HG02610 (cell line): ENCODE results near the gene SWT1.
A peak's percentile ranks its signal among the peaks of the same experiment; 100 is the strongest.

Source experiments
- ATAC-seq: cut with Tn5 transposase; IDR thresholded peaks from one replicate; pipeline ENCODE4 v1.9.1; 2021; ENCODE audit warnings: mild to moderate bottlenecking, moderate library complexity; ENCODE audit not compliant: unreplicated experiment

Gene SWT1, protein sequence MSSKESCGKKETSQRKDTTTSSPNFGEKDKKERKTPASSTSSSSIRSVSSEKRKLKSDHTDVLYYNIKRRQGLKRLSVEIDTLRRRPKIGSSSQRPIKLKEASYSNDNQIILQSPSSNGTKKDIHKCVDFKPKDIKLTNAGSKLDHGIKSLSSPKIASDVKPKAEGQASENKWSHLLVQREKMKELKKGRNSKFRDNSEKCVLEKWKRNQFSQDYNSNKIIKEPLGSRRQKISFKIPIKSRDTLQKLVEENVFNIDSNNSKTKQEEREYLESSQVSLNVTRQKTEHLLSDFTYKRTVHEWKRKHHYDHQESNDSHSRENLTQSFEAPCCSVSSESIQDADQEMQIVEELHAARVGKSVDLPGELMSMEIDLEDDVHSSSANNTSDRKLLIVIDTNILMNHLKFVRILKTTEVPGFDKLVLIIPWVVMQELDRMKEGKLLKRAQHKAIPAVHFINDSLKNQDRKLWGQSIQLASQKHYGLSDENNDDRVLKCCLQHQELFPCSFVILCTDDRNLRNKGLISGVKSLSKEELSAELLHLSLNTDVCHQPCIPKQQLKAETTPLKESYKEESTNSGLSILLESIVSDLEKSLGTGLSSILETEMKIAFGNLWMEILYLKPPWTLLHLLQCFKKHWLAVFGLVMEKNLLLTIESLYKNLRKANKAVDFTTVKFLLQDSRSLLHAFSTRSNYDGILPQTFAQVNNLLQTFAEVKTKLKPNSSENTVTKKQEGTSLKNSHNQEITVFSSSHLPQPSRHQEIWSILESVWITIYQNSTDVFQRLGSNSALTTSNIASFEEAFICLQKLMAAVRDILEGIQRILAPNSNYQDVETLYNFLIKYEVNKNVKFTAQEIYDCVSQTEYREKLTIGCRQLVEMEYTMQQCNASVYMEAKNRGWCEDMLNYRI

DNA sequence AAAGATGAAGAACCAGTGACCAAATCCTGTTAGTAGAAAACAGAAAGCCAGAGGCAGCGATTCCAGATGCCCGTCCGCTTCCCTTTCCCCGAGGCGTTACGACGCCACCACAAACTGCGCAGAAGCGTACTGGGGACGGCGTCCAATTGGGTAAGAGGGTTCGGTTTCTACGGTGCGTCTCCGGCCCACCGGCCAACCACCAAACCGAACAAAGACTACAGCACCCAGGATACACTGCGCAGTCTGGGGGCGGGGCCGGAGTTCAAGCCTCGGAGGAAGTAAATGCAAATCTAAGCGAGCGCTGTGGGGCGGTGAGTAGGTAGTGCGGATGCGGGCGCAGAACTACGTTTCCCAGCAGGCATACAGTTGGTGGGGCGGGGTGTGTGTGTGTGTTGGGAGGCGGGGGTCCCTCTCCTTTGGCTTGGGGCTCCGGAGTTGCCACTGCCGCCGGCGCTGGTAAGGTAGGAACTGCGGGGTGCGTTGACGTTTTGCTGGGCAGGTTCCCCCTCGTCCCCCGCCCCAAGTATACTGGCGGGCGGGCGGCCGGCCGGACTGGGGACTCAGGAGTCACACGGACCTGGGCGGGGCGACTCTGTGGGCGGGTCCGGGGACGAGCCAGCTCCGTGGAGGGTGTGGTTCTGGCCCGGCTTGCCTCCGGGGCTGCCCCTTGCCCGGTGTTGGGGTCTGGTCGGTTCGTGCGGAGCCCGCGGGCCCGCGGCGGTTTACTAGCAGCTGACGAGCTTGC, at the start of gene SWT1, which contains the start of gene TRMT1L:
Gene SWT1, plus strand, starts transcription at position 314 of the 745 bp plus-strand sequence. CDS start 3,675 bp downstream, outside the sequence.
Gene TRMT1L, minus strand, starts transcription at position 100 of the 745 bp plus-strand sequence. CDS start 241 bp downstream, outside the sequence.
- peak; percentile 92 for ATAC-seq

DNA sequence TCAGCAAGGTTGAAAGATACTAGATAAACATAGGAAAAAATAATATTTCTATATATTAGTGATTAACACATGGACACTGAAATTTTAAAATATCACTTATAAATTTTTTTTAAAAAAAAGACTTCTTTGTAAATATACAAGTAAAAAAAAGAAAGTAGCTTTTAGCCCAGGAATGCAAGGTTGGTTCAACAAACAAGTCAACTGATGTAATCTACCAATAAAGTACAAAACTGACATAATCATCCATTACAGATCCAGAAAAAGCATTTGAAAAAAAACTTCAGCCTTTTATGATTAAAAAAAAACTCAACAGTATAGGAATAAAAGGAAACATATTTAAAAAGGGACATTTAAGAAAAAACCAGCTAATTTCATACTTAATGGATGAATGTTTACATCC, 48.6 kb upstream of the SWT1 start:
- no peak for ATAC-seq

DNA sequence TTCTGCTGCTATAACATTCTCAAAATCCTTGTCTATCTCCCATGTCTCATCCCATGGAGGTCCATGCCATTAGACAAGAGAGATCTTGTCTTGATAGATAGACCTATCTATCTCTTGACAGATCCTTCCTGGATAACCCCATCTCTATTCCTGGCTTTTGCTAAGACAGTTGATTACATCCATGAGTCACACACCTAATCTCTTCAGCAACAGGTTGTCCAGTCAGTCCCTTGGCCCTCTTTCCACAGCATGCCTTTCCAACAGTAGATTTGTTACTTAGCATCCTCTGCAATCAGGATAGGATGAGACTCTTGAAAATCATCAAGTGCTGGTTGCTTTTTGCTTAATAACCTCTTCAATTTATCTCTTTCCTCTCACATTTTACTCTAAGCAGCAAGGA, 46.8 kb upstream of the SWT1 start:
- ATAC-seq: no peak

DNA sequence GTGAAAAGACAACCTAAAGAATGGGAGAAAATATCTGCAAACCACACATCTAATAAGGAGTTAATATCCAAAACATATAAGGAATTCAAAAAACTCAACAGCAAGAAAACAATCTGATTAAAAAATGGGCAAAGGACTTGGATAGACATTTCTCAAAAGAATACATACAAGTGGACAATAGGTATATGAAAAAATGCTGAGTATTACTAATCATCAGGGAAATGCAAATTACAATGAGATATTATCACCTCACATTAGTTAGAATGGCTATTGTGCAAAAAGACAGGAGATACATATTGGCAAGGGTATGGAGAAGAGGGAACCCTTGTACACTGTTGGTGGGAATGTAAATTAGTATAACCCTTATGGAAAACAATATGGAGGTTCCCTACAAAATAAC, 45.1 kb upstream of the SWT1 start:
- no peak for ATAC-seq

DNA sequence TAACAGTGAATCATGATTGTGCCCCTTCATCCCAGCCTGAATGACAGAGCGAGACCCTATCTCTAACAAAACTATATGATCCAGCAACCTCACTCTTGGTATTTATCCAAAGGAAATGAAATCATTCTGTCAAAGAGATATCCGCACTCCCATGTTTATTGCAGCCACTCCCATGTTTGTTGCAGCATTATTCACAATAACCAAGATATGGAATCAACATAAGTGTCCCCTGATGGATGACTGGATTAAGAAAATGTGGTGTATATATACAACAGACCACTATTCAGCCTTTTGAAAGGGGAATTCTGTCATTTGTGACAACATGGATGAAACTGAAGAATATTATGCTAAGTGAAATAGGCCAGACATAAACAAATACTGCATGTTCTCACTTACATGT, 44.6 kb upstream of the SWT1 start:
- ATAC-seq: no peak

DNA sequence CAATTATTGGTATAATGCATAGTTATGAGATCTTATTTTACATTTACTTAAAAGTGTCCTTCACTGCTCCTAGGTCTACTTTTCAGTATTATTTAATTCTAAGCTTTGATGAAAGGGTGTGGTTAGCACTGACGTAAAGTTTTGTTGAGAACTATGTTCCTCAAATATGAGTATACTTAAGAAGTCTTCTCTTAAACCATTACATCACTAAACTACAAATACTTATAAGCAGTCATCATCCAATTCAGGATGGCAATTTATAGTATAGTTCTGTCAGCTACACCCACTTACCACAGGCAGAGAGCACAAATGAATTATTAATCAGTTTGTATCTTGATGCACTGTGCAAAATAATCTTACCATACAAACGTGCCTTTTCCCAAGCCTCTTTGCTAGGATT, 27.3 kb upstream of the SWT1 start:
- ATAC-seq: no peak

DNA sequence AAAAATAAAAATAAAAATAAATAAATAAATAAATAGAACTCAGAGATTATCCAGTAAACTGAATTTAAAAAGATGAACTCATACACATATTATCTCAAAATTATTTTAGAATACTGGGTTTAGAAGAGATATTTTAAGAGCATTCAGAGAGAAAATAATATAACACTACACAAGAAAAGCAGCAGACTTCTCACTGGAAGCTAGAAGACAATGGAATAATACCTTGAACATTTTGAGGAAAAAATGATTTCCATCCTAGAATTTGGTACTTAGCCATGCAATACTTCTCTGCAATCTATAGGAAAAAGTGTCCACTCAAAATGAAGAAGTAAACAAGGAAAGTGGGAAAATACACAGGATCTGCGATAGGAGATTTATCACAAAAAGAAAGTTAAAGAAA, 24.4 kb upstream of the SWT1 start:
- ATAC-seq: no peak

DNA sequence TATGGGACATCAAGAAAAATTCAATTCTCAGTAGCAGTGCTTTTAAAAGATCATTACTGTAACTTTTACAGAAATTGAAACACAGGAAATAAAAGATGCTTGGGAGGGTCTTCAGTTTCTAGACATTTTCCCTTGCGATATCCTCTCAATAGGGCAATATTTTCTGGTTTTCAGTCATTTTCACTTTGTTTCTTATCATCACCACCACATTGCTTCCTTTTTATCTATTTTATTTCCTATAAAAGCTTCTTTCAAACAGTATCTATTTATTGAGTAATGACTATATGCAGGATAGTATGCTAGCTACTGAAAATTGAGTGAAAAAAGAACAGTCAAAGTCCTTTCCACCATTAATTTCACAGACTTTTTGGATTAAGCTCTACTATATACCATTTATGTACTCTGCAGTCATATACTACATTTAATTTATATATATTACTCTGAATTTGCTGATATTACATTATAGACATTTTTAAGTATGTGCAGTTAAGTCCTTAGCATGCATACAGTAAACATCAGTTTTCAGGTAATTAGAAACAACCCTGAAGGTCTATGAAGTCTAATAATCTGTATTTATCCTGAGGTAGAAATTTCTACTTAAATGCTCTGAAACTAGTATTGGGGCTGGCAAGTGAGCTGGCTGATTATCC, 18.9 kb upstream of the SWT1 start:
- no peak for ATAC-seq

DNA sequence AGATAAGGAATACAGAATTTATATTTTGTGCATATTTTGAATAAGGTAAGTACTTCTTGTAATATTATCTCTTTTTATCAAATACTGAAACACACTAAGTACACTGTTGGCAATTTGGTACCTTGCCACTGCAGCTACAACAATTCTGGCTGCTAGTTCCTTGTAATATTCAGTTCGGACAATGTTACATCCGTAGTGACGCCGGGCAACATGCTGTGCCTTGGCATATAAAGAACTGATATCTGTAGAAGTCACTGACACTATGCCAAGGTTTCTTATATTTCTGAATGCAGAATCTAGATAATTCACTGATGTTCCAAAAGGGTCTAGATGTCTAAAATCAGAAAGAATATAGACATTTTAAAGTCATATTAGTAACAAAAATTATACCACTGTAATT, 17.7 kb upstream of the SWT1 start:
- no peak for ATAC-seq

DNA sequence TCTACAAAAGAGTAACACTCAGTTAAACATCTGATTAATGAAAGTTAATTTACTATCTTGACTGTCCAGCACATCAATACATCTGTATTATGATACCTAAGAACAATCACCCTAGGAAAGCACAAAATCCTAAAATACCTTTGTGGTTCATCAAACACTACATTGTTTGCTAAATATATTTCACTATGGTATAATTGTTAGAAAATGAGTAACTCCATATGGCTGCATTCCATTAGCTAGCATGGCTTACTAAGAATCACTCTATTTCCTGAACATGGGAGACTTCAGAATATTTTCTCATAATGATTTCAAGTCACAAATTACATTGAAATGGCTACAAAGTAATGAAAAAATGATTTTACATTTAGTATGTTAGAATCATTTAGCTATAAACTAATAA, 12.7 kb upstream of the SWT1 start:
- ATAC-seq: no peak

DNA sequence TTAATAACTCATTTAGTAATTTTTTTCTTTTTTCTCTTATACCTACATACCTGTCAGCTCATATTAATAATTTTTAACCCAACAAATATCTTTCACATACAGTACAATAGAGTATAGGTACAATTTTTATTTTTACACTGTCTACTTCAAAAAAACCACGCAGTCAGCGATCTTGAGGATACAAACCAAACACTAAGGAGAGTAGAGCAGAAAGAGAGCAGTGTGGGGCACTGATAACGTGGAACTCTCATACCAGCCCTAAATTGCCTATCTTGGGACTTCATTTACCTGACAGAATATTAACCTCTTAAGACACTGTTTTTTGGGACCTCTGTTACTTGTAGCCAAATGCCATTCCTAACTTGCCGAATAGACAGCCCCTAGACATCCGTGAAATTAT, 5.8 kb upstream of the SWT1 start:
- ATAC-seq: no peak

DNA sequence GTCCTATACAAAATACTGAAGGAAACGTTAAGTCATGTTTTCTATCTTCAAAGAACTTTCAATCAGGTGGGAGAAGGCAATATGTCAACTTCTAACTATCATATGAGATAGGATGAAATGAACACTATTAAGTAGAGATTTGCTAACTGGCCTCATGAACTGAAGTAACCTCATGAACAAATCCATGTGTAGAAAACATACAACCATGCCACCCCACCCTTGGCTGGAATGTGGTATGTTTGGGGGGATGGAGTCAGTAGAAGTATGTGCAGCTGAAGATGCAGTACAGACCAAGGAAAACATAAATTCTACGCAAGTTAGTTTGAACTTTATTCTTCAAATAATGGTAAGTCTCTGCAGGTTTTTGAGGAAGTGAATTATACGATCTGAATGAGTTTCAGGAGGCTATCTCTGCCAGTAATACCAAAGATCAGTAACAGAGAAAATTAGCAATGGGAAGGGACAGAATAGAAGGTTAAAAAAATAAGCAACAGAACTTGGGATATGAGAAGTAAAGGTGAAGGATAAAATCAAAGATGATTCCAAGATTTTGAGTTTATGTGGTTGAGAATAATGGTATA, 4.7 kb upstream of the SWT1 start:
- ATAC-seq: no peak

DNA sequence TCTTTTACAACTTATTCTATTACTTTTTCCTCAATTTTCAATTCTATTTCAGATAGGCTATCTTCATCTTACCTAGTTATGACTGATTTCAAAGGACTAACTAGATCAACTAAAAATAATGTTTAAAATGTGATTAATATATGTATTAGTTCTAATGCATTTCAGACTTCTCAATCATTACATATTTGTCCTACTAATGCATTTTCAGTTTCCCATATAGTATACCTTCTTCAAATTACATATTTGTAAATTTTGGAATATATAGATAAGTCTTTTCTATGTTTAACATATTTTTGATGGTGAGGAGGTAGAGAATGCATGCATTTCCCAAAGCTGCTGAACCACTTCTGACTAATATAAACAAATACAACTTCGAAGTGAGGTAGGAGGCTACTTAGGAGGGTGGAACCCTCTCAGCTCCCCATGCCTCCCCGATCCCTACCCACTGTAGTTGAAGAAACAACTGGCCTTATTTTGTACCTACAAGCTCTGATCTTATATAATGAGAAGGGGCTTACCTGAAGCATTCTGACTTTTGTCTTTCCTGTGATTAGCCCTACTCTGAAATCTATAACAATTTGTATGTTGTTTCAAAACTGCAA, 2.0 kb upstream of the SWT1 start:
- no peak for ATAC-seq

DNA sequence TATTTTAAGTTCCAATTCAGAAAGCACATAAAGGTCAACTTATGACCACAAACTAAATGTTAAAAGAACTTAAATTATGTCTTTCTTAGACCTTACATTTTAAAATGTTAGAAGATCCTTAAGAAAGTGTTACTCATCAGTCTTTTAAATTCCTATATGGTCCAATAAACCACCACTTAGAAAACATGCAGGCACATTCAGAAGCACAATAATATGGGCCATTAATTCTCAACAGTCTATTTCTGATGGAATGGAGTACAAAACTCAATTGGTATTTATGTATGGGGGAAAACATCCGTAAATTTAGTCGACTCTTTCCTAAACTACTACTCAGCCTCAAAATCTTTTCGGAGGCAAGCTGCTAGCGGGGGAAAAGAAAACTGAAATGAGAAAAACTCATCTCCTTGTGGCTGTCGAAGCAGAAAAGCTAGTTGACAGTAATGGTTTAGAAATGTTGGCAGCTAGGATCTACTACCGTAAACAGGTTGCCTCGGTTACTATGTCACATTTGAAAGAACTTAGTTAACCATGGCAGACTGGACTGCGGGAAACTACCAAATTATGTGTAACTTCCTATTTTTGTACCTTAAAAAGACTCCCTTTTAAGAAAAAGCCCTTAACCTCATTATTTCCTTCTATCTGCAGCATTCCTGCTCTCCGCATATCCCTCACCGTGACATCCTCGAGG, 1.2 kb upstream of the SWT1 start:
- no peak for ATAC-seq

DNA sequence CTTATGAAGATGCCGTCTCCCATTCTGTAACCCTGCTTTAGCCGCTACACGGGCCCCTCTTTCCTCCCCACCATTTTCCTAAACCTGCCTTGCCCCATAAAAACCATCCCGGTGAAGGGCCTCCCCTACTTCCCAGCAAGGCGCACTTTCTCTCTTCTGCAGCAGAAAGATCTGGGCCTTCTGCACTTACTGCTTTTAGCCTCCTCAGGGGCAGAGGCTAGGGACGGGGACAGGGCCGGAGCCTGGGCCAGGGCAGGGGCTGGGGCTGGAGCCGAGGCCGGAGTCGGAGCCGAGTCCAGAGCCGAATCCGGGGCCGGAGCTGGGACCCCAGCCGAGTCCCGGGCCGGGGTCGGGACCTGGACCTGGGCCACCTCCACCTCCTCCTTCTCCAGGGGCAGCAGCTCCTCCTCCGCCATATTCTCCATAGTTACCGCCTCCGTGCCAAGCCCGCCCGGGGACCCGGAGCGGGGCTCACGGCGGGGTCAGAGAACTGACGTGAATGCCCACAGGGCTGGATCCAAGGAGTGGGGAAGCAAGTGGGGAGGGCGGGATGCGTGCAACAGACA, 596 bp upstream of the SWT1 start:
- peak; percentile 23 for ATAC-seq

DNA sequence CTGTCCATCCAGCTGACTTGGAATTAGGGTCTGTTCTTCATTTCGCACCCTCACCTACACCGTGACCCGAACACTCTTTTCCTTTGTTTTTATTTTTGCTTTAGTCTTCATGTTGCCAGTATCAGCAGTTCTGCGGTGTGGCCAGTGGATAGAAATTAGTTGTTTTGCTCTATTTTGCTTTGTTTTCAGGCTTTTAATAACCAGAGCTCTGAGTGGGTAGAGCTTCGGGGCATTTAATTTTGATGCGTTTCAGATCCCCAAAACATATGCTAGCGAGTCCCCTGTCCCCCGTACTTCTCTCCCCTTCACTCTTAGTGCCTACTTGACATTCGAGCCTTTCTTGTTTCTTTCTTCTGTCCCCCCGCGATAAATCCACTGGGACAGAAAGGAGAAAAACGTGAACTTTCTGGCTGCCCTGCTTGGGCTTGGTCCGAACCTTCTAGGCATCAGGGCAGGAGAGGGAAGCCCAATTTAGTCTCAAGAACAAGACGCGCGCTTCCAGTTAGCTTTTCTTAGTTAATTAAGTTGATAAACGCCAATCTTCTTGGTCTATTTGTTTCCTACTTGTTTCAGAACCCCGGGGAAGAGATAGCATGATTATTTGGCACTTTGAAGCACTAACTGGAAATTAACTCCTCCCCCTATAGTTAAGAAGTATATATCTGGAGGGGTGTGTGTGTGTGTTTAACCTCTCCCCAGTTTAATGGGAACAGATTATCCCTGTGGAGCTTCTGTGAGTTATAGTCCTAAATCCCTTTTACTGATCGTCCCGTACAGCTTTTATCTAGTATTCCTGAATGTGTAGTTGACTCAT, 839 bp downstream of the SWT1 start:
- no peak for ATAC-seq

DNA sequence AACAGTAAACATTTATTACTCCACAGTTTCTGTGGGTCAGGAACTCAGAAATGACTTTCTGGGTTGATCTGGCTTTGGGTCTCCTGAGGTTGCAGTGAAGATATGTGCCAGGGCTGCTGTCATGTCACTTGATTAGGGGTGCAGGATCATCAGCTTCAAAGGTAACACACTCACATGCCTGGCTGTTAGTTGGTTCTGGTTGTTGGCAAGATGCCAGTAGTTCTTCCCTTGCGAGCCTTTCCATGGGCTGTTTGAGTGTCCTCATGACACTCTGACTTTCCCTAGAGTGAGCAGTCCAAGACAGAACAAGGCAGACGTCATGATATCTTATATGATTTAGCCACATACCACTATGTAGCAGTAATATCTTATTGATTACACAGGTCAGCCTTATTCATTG, 1.8 kb downstream of the SWT1 start:
- no peak for ATAC-seq

DNA sequence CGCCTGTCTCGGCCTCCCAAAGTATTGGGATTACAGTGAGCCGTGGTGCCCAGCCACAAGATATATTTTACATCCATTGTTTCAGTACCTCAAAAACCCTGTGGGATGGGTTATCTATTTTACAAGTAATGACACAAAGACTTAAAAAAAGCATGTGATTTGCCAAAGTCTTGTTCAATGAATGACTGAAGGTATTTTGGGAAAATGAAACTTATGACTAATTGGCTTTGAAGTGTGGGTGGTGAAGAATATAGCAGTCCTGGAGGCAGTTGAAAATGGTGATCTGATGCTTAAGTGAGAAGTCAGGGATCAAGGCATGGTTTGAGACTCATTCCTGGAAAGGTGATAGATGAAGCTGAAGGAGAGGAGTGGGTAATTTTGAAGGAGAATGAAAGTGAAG, 3.0 kb downstream of the SWT1 start:
- no peak for ATAC-seq
